ENCODE data around the gene RERE.

RERE gene

DNA sequence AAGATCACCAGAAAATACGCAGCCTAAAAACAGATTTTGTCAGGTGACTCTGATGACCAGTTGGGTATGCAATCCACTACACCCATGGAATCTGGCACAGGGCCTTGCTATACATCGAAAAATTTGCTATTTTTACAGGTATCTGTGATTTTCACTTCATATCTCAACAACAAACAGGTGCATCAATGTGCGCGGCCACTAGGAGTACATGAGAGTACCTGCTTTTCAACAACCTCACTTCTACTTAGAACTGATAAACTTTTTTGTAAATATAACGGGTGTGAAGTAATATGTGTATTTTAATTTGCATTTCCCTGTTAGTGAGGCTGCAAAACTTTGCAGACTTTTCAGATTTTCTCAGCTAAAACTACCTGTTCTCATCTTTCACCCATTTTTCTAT lies 418.8 kb downstream of the RERE start:
- H3K27ac ChIP-seq (ENCODE audit: insufficient read depth, low read depth, low read length, poor library complexity, severe bottlenecking), result no peak overlapping the region
- no peaks in the 10 kb centered on the region for H3K36me3 ChIP-seq (ENCODE audit: control insufficient read depth, insufficient read depth, low read length)
- no peak overlapping the region for H3K4me3 ChIP-seq (ENCODE audit: insufficient read depth, low read depth, low read length)
- H3K27me3 ChIP-seq (ENCODE audit: control insufficient read depth, insufficient read depth, low read length, poor library complexity, severe bottlenecking), result no peaks in the 10 kb centered on the region
- H3K9me3 ChIP-seq (ENCODE audit: control insufficient read depth, low read length), result no peaks in the 10 kb centered on the region
- peaks cover 24% of the 10 kb centered on the region for H3K4me1 ChIP-seq (ENCODE audit: control insufficient read depth, insufficient read depth, low read length)
- 93 to 98% methylated on average over 2 to 4 of the region's 5 CpGs for WGBS, 2 experiments

DNA sequence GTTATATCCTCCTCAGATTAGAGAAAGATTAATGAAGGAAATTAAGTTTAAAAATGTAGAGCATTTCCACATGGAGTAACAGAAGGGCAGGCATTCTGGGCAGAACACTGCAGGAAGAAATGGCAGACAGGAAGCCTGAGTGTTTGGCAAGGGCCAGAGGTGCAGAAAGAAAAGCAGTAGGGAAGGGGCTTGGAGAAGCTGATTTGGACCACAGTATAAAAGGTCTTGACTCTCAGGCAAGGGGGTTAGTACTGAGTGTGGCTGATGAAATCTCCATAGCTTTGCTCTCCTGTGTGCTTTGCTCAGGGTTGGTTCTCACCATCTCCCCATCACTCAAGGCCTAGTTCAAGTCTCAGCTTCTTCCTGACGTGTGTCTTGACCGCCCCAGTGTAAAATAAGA lies 419.4 kb downstream of the RERE start:
- no peaks in the 10 kb centered on the region for H3K9me3 ChIP-seq (ENCODE audit: control insufficient read depth, low read length)
- no peak overlapping the region for H3K27ac ChIP-seq (ENCODE audit: insufficient read depth, low read depth, low read length, poor library complexity, severe bottlenecking)
- H3K4me1 ChIP-seq (ENCODE audit: control insufficient read depth, insufficient read depth, low read length), result peaks cover 24% of the 10 kb centered on the region
- 96 to 99% methylated on average over 2 of the region's 2 CpGs for WGBS, 2 experiments
- H3K36me3 ChIP-seq (ENCODE audit: control insufficient read depth, insufficient read depth, low read length), result no peaks in the 10 kb centered on the region
- no peak overlapping the region for H3K4me3 ChIP-seq (ENCODE audit: insufficient read depth, low read depth, low read length)
- no peaks in the 10 kb centered on the region for H3K27me3 ChIP-seq (ENCODE audit: control insufficient read depth, insufficient read depth, low read length, poor library complexity, severe bottlenecking)

DNA sequence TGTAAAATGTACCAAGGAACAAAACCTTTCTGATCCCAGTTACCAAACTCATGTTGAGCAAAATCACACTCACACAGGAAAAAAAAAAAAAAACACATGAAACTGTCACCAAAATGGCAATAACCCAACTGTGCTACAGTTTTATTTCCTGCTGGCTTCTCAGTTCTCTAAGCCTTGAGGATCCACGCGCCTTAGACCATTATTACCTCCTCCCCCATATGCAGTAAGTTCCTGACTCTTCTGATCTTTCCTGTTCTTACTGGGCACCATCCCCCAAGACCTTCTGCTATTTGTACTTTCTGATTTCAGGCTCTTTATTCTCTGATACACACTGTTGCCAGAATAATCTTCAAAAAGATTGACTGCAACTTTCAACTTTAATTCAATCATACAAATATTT lies 419.9 kb downstream of the RERE start:
- no peaks in the 10 kb centered on the region for H3K27me3 ChIP-seq (ENCODE audit: control insufficient read depth, insufficient read depth, low read length, poor library complexity, severe bottlenecking)
- 86 to 94% methylated on average over 2 of the region's 2 CpGs for WGBS, 2 experiments
- H3K36me3 ChIP-seq (ENCODE audit: control insufficient read depth, insufficient read depth, low read length), result no peaks in the 10 kb centered on the region
- peaks cover 24% of the 10 kb centered on the region for H3K4me1 ChIP-seq (ENCODE audit: control insufficient read depth, insufficient read depth, low read length)
- H3K4me3 ChIP-seq (ENCODE audit: insufficient read depth, low read depth, low read length), result no peak overlapping the region
- H3K9me3 ChIP-seq (ENCODE audit: control insufficient read depth, low read length), result no peaks in the 10 kb centered on the region
- H3K27ac ChIP-seq (ENCODE audit: insufficient read depth, low read depth, low read length, poor library complexity, severe bottlenecking), result no peak overlapping the region

DNA sequence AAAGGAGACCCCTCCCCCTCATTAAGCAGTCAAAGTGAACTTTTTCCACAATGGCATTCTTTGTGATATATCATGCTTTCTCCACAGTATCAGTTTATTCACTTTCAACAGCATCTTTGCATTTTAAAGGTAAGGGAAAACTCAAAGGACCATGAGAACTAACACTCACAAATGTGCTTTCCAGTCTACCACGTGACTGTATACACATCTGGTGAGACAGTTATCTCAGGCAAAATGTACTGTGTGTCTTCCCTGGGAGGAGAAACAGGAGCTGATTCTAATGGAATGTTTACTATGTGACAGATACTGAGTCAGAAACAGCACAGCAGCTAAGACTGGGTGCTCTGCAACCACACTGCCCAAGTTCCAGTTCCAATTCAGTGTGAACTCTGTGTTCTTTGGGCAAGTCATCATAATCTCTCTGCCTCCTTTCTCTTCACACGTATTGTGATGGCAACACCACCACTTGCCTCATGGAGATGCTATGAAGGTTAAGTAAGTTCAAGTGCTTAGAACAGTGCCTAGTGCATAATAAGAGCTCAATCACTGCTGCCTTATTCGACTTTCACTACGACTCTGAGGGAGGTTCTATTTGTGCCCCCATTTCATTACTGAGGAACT lies 420.5 kb downstream of the RERE start:
- peaks cover 24% of the 10 kb centered on the region for H3K4me1 ChIP-seq (ENCODE audit: control insufficient read depth, insufficient read depth, low read length)
- H3K4me3 ChIP-seq (ENCODE audit: insufficient read depth, low read depth, low read length), result no peak overlapping the region
- H3K36me3 ChIP-seq (ENCODE audit: control insufficient read depth, insufficient read depth, low read length), result no peaks in the 10 kb centered on the region

DNA sequence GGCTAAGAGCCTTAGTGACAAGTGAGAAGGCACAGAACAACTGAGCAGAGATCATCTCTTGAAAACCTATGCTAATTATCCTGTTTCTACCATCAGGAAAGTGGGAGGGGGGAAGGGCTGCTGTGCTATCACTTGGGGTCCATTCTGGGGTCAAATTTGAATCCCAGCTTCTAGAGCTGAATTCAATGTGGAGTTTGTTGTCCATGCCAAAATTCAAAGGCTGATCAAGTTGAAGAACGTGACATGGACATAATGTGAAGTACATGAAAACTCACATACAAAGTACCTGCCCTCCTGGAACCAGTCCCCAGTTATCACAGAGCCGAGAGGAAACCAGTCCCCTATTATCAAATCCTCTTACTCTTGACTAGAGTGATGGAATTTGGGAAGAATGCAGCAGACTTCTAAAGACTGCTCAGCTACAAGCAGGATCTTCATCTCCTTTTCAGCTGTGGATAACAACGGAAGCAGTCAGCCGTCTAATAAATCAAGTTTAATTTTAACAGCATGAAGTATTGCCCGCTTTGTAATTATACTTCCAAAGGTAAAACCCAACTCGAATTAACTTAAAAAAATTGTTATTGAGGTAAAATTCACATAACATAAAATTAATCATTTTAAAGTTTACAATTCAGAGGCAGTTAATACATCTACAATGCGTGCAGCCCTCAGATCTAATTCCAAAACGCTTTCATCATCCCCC lies 421.2 kb downstream of the RERE start:
- H3K4me1 ChIP-seq (ENCODE audit: control insufficient read depth, insufficient read depth, low read length), result peaks cover 24% of the 10 kb centered on the region
- H3K27ac ChIP-seq (ENCODE audit: insufficient read depth, low read depth, low read length, poor library complexity, severe bottlenecking), result peak overlapping the region; percentile 79
- no peak overlapping the region for H3K4me3 ChIP-seq (ENCODE audit: insufficient read depth, low read depth, low read length)
- H3K36me3 ChIP-seq (ENCODE audit: control insufficient read depth, insufficient read depth, low read length), result no peaks in the 10 kb centered on the region
- H3K9me3 ChIP-seq (ENCODE audit: control insufficient read depth, low read length), result no peaks in the 10 kb centered on the region
- WGBS, 2 experiments, result 68 to 76% methylated on average over 6 to 7 of the region's 8 CpGs
- no peaks in the 10 kb centered on the region for H3K27me3 ChIP-seq (ENCODE audit: control insufficient read depth, insufficient read depth, low read length, poor library complexity, severe bottlenecking)

More for the DNA sequence above, 420.5 kb downstream of the RERE start:
- H3K27me3 ChIP-seq (ENCODE audit: control insufficient read depth, insufficient read depth, low read length, poor library complexity, severe bottlenecking), result no peaks in the 10 kb centered on the region
- WGBS, 2 experiments, result 71 to 79% methylated on average over 3 to 4 of the region's 4 CpGs
- H3K9me3 ChIP-seq (ENCODE audit: control insufficient read depth, low read length), result no peaks in the 10 kb centered on the region
- peak overlapping the region; percentile 79 for H3K27ac ChIP-seq (ENCODE audit: insufficient read depth, low read depth, low read length, poor library complexity, severe bottlenecking)

DNA sequence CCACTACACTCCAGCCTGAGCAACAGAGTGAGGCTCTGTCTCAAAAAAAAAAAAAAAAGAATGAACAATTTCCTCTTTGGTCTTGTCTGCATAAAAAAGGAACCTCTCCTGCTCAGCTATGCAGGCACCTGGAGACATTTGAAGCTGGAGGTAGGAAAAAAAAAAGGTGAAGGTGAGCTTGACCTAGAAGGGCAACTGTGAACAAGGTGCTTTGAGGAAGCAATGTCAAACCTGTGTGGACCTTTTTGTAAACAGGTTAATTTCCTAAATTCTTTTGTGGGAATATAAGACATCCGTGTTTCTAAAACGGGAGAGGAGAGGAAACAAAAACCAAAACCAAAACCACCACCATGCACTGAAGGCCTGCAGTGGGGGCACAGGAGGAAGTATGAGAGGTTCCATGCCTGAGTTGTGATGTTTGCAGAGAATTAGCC lies 422.0 kb downstream of the RERE start:
- Histone ChIP-seq H3K36me3 (ENCODE audit: control insufficient read depth, insufficient read depth, low read length) (no peaks in the 10 kb centered on the region), H3K27me3 (ENCODE audit: control insufficient read depth, insufficient read depth, low read length, poor library complexity, severe bottlenecking) (no peaks in the 10 kb centered on the region), H3K9me3 (ENCODE audit: control insufficient read depth, low read length) (no peaks in the 10 kb centered on the region), H3K27ac (ENCODE audit: insufficient read depth, low read depth, low read length, poor library complexity, severe bottlenecking) (no peak overlapping the region), H3K4me1 (ENCODE audit: control insufficient read depth, insufficient read depth, low read length) (peaks cover 24% of the 10 kb centered on the region), H3K4me3 (ENCODE audit: insufficient read depth, low read depth, low read length) (no peak overlapping the region)
- WGBS, 2 experiments, result 100% methylated on average over 1 to 2 of the region's 2 CpGs

DNA sequence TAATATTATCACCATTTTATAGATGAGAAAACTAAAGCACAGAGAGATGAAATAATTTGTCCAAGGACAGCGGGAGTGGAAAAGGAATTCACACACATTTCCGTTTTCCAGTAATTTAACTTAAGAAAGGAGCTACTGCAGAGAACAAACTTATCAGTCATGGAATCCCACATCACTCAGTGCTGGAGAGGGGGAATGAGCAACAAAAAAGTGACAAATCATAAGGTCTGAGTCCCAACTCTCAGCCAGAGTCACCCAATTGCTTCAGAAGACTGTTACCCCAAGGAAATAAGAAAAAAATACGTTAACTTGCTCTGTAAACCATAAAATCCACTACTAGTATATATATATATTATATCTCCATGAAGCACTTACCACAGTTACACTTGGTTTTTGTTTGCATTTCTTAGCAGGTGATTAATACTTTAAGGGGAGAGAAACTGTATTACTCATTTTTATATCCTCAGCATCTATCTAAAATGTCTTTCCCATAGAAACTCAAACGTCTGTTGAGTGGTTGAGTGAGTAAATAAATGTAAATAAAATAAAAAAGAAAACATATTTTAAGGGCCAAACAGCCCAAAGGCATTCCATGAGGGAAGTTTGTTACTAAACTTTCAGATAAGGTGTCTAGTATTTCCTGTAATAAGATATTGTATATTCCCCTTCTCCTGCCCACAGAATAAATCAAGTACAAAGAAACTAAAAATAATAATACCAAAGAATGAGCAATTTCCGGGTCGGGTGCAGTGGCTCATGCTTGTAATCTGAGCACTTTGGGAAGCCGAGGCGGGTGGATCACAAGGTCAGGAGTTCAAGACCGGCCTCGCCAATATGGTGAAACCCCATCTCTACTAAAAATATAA lies 422.8 kb downstream of the RERE start:
- Histone ChIP-seq H3K4me3 (ENCODE audit: insufficient read depth, low read depth, low read length) (no peak overlapping the region), H3K36me3 (ENCODE audit: control insufficient read depth, insufficient read depth, low read length) (no peaks in the 10 kb centered on the region), H3K9me3 (ENCODE audit: control insufficient read depth, low read length) (no peaks in the 10 kb centered on the region), H3K27me3 (ENCODE audit: control insufficient read depth, insufficient read depth, low read length, poor library complexity, severe bottlenecking) (no peaks in the 10 kb centered on the region), H3K4me1 (ENCODE audit: control insufficient read depth, insufficient read depth, low read length) (peaks cover 24% of the 10 kb centered on the region), H3K27ac (ENCODE audit: insufficient read depth, low read depth, low read length, poor library complexity, severe bottlenecking) (no peak overlapping the region)
- 93 to 95% methylated on average over 8 to 9 of the region's 10 CpGs for WGBS, 2 experiments

DNA sequence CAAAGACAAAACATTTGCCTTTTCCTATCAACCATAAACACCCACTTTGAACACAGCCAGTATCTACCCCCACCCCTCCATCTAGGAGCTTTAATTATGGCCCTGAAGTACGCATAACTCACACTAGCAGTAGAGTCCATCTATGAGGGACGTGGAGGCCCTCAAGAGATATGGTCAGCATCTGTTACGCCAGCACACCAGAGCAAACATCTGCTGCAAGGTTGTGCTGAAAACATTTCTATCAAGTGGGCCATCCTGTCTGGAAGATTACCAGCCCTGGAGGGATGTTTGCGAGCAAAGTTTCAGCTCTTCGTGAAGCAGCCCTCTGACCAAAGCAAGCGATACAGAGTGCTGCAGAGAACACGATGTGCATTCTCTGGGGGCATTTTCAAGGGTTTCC lies 424.9 kb downstream of the RERE start:
- H3K4me1 ChIP-seq (ENCODE audit: control insufficient read depth, insufficient read depth, low read length), result peaks cover 20% of the 10 kb centered on the region
- H3K36me3 ChIP-seq (ENCODE audit: control insufficient read depth, insufficient read depth, low read length), result no peaks in the 10 kb centered on the region
- H3K9me3 ChIP-seq (ENCODE audit: control insufficient read depth, low read length), result no peaks in the 10 kb centered on the region
- H3K4me3 ChIP-seq (ENCODE audit: insufficient read depth, low read depth, low read length), result no peak overlapping the region
- 94 to 96% methylated on average over 7 of the region's 7 CpGs for WGBS, 2 experiments
- H3K27ac ChIP-seq (ENCODE audit: insufficient read depth, low read depth, low read length, poor library complexity, severe bottlenecking), result no peak overlapping the region
- H3K27me3 ChIP-seq (ENCODE audit: control insufficient read depth, insufficient read depth, low read length, poor library complexity, severe bottlenecking), result no peaks in the 10 kb centered on the region

DNA sequence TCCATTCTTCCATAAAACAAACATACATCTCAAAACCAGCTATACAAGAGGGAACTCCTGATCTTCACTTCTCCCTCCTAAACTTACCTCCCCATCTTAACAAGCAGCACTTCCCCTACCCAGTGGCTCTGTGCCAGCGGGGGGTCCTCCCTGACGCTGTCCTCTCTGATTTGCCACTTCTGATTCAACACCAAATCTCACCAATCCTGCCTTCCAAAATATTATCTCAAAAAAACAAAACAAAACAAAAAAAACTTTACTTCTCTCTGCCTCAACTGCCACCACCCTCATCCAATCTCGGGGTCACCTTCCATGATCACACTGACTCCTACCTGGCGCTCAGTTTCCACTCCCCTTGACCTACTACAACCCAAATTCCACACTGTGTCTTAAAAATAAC lies 426.7 kb downstream of the RERE start:
- Histone ChIP-seq H3K4me1 (ENCODE audit: control insufficient read depth, insufficient read depth, low read length) (peaks cover 10% of the 10 kb centered on the region), H3K27me3 (ENCODE audit: control insufficient read depth, insufficient read depth, low read length, poor library complexity, severe bottlenecking) (no peaks in the 10 kb centered on the region), H3K4me3 (ENCODE audit: insufficient read depth, low read depth, low read length) (no peak overlapping the region), H3K9me3 (ENCODE audit: control insufficient read depth, low read length) (no peaks in the 10 kb centered on the region), H3K36me3 (ENCODE audit: control insufficient read depth, insufficient read depth, low read length) (no peaks in the 10 kb centered on the region), H3K27ac (ENCODE audit: insufficient read depth, low read depth, low read length, poor library complexity, severe bottlenecking) (no peak overlapping the region)
- 85 to 91% methylated on average over 4 of the region's 4 CpGs for WGBS, 2 experiments

DNA sequence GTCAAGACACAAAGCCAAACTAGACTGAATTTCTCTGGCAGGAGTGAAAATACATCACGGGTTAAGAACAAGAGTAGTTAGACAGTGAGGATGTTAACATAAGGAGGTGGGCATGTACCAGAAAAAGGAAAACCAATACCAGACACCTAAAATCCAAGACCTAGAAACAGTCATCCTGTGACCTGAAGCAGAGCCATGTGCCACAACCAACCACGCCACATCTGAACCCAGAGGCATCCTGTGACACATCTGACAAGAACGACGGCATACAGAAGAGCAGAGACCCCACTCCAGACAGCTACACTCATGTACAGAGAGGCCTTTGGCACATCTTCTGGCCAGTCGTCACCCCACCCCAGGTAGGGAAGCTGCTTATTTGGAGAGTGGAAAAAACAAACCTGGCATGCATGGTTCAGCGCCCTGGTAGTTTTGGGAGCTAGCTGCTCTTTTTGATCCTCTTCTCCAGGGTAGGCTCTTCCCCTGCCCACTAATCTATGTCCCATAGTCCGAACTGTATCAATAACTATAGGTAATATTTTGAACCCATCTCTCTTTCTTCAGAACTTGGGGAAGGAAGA lies 427.4 kb downstream of the RERE start:
- WGBS, 2 experiments, result 93 to 94% methylated on average over 6 to 7 of the region's 7 CpGs
- Histone ChIP-seq H3K27ac (ENCODE audit: insufficient read depth, low read depth, low read length, poor library complexity, severe bottlenecking) (no peak overlapping the region), H3K36me3 (ENCODE audit: control insufficient read depth, insufficient read depth, low read length) (no peaks in the 10 kb centered on the region), H3K9me3 (ENCODE audit: control insufficient read depth, low read length) (no peaks in the 10 kb centered on the region), H3K4me1 (ENCODE audit: control insufficient read depth, insufficient read depth, low read length) (peaks cover 11% of the 10 kb centered on the region), H3K4me3 (ENCODE audit: insufficient read depth, low read depth, low read length) (no peak overlapping the region), H3K27me3 (ENCODE audit: control insufficient read depth, insufficient read depth, low read length, poor library complexity, severe bottlenecking) (no peaks in the 10 kb centered on the region)
